ENCODE results near the gene ATG7. TPM values are rescaled to one million over a fixed set of nuclear protein-coding genes. Genes with fewer than 3 reads are reported as not detected.

The ATG7 gene
- polyA plus RNA-seq, 2 of the 4 experiments (the other 2 are of a cell fraction), result 27.2 to 41.2 TPM

- TF ChIP-seq, protein P1, sequence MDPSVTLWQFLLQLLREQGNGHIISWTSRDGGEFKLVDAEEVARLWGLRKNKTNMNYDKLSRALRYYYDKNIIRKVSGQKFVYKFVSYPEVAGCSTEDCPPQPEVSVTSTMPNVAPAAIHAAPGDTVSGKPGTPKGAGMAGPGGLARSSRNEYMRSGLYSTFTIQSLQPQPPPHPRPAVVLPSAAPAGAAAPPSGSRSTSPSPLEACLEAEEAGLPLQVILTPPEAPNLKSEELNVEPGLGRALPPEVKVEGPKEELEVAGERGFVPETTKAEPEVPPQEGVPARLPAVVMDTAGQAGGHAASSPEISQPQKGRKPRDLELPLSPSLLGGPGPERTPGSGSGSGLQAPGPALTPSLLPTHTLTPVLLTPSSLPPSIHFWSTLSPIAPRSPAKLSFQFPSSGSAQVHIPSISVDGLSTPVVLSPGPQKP (IDR thresholded peaks at IDR 0.05; ENCODE audit: low read depth, low read length), result no peak
- TF ChIP-seq FOXS1 (CRISPR knock-in tag; IDR thresholded peaks at IDR 0.05) (no peak), CHD2 (IDR thresholded peaks at IDR 0.05; ENCODE audit: low read length, partially characterized antibody) (no peak), JUNB (IDR thresholded peaks at IDR 0.05) (no peak), MAZ (IDR thresholded peaks at IDR 0.05; ENCODE audit: borderline replicate concordance, low read depth, low read length) (no peak), SMC3 (IDR thresholded peaks at IDR 0.05) (no peak), ZNF302 (CRISPR knock-in tag; IDR thresholded peaks at IDR 0.05) (no peak), ESRRA (IDR thresholded peaks at IDR 0.05; ENCODE audit: borderline replicate concordance, low read length) (no peak), ATOH8 (CRISPR knock-in tag; IDR thresholded peaks at IDR 0.05; ENCODE audit: low read depth) (no peak), RCOR1 (IDR thresholded peaks at IDR 0.05; ENCODE audit: low read depth, low read length) (no peak), RFX5 (IDR thresholded peaks at IDR 0.05) (no peak), RARB (CRISPR knock-in tag; IDR thresholded peaks at IDR 0.05) (no peak), MAX (IDR thresholded peaks at IDR 0.05) (no peak), TP53 (CRISPR knock-in tag; IDR thresholded peaks at IDR 0.05) (no peak), POLR2AphosphoS2 (conservative IDR thresholded peaks at IDR 0.05; ENCODE audit: low read length) (no peak), RNF2 (IDR thresholded peaks at IDR 0.05; ENCODE audit: borderline replicate concordance, low read depth) (no peak)
- TF ChIP-seq, protein P2, sequence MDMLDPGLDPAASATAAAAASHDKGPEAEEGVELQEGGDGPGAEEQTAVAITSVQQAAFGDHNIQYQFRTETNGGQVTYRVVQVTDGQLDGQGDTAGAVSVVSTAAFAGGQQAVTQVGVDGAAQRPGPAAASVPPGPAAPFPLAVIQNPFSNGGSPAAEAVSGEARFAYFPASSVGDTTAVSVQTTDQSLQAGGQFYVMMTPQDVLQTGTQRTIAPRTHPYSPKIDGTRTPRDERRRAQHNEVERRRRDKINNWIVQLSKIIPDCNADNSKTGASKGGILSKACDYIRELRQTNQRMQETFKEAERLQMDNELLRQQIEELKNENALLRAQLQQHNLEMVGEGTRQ (IDR thresholded peaks at IDR 0.05), result no peak
- TF ChIP-seq, protein P3, sequence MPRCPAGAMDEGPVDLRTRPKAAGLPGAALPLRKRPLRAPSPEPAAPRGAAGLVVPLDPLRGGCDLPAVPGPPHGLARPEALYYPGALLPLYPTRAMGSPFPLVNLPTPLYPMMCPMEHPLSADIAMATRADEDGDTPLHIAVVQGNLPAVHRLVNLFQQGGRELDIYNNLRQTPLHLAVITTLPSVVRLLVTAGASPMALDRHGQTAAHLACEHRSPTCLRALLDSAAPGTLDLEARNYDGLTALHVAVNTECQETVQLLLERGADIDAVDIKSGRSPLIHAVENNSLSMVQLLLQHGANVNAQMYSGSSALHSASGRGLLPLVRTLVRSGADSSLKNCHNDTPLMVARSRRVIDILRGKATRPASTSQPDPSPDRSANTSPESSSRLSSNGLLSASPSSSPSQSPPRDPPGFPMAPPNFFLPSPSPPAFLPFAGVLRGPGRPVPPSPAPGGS (IDR thresholded peaks at IDR 0.05), result no peak
- Histone ChIP-seq H3K9me3 (no peaks in the 10 kb centered on the region), H3K4me3 (no peak overlapping the region), H3K4me1 (peaks cover 26% of the 10 kb centered on the region), H3K4me2 (peak overlapping the region; percentile 45), H3K27ac (peak overlapping the region; percentile 10 to 75; a peak in 4 of 6 replicates)
- FAIRE-seq (no peak), DNase-seq (ENCODE audit: low read depth in 1 of 2, low spot score in 1 of 2) (no peak), ATAC-seq (no peak)
- POLR2A ChIA-PET, result no interaction called here
- CTCF ChIA-PET, result interaction anchor here (0.6 to 1.3 kb wide), 2 partner anchors 51 to 513 kb away, joined by 3 to 4 read pairs; no protein-coding TSS in a partner anchor
- WGBS (ENCODE audit: missing lambda C conversion rate), result 93% methylated on average over 3 of the region's 3 CpGs
Measured at GRCh38 chr3:11479221-11479620, 207.0 kb downstream of the ATG7 start.

DNA sequence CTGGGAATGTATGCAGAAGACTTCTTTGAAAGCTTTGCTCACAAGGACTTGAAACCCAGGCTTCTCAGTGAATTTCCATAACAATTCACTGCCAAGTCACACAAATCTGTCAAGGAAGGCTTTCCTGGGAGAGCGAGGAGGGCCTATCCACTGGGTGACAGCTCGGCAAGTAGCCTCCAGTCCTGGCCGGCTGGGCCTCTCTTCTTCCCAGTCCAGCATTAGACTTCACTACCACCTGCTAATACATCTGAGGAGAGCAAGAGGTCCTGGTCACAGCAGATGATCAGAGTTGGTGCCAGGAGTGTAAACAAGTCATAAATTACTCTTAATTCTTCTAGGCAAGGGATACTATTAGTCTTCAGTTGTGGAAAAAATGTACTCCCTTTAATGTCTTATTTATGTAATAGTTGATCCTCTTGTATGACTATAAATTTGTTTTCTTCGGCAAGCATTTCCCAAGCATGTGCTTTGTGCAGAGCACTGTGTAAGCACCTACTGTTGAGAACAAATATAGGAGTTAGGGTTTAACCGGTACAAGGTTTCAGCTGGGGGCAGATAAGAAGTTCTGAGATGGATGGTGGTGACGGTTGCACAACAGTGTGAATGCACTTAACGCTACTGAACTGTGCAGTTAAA, 208.6 kb downstream of the ATG7 start:
- WGBS (ENCODE audit: missing lambda C conversion rate), result 83% methylated on average over 7 of the region's 7 CpGs
- ChIA-PET POLR2A (no interaction called here), CTCF (interaction anchor here (1.7 kb wide), 1 partner anchor 102 kb away, joined by 4 read pairs; no protein-coding TSS in a partner anchor)
- Histone ChIP-seq H3K4me1 (peaks cover 26% of the 10 kb centered on the region), H3K9me3 (no peaks in the 10 kb centered on the region), H3K4me3 (no peak overlapping the region), H3K4me2 (no peak overlapping the region), H3K27ac (0 out of 6 replicates have a peak overlapping the region, but pooled peaks of 1 of the 2 experiments have one; percentile 15)
- no peak for FAIRE-seq
- no peak for ATAC-seq
- DNase-seq (ENCODE audit: low read depth in 1 of 2, low spot score in 1 of 2), result no peak
- TF ChIP-seq HEYL (CRISPR knock-in tag; IDR thresholded peaks at IDR 0.05), result no peak
- TF ChIP-seq ATOH8 (CRISPR knock-in tag; IDR thresholded peaks at IDR 0.05; ENCODE audit: low read depth), result no peak
- TF ChIP-seq EHMT2 (IDR thresholded peaks at IDR 0.05; ENCODE audit: low read depth), result no peak
- TF ChIP-seq FOXS1 (CRISPR knock-in tag; IDR thresholded peaks at IDR 0.05), result no peak
- no peak for TF ChIP-seq NPAS2 (CRISPR knock-in tag; IDR thresholded peaks at IDR 0.05; ENCODE audit: borderline replicate concordance)
- TF ChIP-seq FOSL2 (IDR thresholded peaks at IDR 0.05), result no peak
- no peak for TF ChIP-seq FOSL2 (CRISPR knock-in tag; IDR thresholded peaks at IDR 0.05)
- TF ChIP-seq RFX5 (IDR thresholded peaks at IDR 0.05), result no peak
- TF ChIP-seq, protein P3 (IDR thresholded peaks at IDR 0.05), result no peak
- no peak for TF ChIP-seq RARB (CRISPR knock-in tag; IDR thresholded peaks at IDR 0.05)
- TF ChIP-seq PBX3 (IDR thresholded peaks at IDR 0.05), result no peak
- no peak for TF ChIP-seq NFE2L2 (conservative IDR thresholded peaks at IDR 0.05; ENCODE audit: low read length)
- TF ChIP-seq HOXA7 (CRISPR knock-in tag; IDR thresholded peaks at IDR 0.05), result no peak
- TF ChIP-seq SREBF2 (IDR thresholded peaks at IDR 0.05), result no peak
- TF ChIP-seq KDM5A (IDR thresholded peaks at IDR 0.05), result no peak
- TF ChIP-seq, protein P1 (IDR thresholded peaks at IDR 0.05; ENCODE audit: low read depth, low read length), result no peak

Data from A549 (cell line).